SKM-1 (cell line): Measurements from ENCODE around the gene EPHA8.

ENCODE experiments used
- DNase-seq: peaks from one replicate; lab custom pipeline; 2025; ENCODE audit not compliant: unreplicated experiment; lab: John Stamatoyannopoulos, UW

EPHA8 gene

DNA sequence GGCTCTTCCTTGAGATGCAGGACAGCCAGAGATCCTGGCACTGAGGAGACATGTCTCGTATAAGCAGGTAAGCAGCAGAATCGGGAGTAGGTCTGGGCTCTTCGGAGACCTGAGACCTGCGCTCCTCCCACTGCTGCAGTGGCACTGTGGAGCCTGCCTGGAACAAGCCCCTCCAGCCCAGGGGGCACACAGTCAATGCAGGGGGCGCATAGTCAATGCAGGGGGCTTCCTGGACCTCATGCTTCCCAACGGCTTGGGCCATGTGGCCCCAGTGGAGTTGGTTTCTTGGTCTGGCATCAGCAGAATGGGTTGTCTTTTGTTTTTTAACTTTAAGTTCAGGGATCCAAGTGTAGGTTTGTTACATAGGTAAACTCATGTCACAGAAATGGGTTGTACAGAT is 27.9 kb upstream of the EPHA8 start:
- no peak for DNase-seq

GRCh38 chr1:22536506-22536905 is 26.8 kb upstream of the EPHA8 start:
- no peak for DNase-seq

DNA sequence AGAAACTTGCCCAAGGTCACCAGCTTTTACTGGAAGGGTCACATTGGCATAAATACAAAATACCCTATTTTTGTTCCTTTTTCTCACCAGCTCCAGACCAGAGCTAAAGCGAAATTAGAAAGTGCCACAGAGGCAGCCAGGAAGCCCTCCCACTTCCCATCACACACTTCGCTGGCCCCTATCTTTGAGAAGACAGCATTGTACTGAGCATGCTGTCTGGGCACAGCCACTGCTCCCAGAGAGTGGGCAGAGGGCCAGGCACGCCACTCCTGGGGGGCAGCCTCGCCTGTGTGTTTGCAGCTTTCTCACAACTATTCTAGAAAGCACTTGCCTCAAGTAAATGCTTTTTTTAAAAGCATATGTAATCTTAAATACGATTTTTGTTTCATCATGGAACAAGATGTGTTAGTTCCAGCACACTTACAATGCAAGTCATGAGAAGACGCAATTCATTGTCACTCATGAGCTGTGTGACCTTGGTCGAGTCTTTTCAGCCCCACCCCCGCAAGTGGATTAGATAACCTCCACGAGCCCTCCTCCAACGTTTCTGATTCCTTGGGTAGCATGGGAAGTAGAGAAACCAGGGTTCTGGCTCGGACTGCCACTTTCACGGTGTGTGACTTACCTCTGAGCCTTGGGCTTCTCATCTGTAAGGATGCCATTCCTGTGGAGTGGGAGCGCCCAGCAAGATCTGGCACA is 25.7 kb upstream of the EPHA8 start:
- no peak for DNase-seq

DNA sequence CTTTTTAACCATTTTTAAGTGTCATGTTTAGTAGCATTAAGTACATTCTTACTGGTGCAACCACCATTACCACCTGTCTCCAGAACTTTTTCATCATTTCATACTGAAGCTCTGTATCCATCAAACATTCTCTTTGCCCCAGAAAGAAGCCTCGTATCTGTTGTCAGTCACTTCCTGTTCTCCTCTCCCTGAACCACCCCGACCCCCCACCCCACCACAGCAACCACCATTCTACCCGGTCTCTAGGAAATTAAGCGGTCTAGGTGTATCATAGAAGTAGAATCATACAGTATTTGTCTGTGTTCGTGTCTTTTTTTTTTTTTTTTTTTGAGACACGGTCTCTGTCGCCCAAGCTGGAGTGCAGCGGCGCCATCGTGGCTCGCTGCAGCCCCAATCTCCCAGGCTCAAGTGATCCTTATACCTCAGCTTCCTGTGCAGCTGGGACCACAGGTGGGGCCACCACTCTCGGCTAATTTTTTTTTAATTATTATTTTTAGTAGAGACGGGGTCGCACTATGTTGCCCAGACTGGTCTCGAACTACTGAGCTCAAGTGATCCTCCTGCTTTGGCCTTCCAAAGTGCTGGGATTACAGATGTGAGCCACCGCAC is 23.7 kb upstream of the EPHA8 start:
- no peak for DNase-seq

DNA sequence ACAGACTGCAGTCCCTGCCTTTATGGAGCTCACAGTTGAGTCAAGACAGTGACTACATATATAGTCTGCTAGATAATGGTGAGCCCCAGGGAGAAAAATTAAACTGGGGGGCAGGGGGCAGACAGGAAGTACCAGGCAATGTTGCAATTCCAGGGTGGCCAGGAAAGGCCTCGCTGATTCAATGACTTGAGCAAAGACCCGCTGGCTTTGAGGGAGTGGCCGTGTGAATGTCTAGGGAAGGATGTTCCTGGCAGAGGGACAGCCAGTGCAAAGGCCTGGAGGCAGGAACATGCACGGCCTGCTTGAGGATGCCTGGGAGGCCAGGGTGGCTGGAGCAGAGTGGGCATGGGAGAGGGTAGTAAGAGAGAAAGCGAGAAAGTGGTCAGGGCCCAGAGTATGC is 23.0 kb upstream of the EPHA8 start:
- no peak for DNase-seq

- DNase-seq = no peak
Measured at GRCh38 chr1:22542886-22543285, 20.4 kb upstream of the EPHA8 start.

DNA sequence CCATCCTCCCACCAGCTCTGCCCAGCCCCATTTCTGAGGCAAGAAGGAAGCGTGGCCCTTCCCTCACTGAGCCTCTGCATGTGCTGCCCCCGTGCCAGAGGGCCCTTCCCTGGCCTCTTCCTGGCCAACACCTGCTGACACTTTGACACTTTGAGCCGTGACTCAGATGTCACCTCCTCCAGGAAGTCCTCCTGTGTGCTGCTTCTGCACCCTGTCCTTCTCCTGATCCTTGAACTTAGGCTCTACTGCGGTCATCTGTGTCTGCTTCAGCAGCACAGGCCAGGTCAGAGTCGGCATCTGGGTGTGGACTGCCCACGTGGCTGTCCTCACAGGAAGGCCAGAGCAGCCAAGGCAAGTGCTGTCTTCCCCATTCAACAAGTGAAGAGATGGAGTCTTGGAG is 19.6 kb upstream of the EPHA8 start:
- DNase-seq = no peak

DNA sequence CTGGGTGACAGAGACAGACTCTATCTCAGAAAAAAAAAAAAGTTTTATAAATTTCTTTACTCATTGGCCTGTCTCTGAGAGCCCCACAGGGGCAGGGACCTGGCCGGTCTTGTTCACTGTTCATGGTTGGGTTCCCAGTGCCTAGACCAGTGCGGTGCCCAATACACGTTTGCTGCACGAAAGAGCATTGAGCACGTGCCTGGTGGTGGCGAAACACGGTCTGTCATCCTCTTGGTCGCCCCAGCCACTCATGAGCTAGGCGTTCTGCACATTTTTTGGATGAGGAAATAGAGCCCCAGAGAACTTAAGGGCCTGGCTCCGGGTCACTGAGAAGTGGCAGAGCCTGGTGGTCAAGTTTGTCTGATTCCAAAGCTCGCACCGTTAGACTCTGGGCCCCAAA is 18.7 kb upstream of the EPHA8 start:
- DNase-seq = no peak

DNA sequence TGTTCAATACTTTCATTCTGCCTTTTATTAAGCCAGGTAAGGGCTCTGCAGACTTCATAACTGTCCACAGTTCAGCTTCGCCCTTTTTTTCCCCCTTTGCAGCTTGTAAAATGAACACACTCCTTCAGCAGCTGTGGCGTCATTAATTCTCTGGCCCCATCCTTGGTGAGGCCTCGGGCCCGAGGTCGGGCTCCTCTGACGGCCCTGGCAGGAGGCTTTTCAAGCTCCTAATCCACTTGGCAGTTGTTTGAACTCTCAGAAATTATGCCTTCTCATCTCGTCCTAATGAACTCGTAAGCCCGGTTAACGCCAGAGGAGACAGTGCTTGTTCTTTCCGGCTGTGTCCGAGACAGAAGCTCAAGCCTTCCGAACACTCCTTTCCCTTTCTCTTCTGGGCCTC is 18.1 kb upstream of the EPHA8 start:
- DNase-seq = no peak

- no peak for DNase-seq
Measured at GRCh38 chr1:22547186-22547817, 16.0 kb upstream of the EPHA8 start.

DNA sequence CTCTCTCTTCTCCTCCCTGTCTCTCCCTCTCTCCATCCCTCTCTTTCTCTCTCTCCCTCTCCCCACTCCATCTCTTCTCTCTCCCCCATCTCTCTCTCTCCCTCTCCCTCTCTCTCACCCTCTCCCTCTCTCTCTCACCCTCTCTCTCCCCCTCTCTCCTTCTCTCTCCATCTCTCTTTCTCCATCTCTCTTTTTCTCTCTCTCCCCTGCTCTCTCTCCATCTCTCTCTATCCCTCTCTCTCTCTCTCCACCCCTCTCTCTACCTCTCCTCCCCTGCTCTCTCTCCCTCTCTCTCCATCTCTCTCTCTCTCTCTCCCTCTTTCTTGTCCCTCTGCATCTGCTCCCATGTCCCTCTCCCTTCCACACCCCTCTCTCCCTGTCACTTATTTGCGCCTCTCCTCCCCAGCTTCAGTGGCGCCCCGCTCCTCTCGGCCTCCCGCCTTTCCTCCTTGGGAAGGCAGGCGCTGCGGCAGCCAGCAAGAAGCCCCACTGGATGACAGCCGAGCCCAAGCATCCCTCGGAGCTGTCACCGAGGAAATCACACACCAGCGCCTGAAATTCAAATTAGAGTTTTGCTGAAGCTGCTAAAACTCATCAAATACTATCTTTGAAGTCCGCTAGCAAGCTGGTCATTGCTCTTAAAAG is 15.3 kb upstream of the EPHA8 start:
- DNase-seq = no peak

DNA sequence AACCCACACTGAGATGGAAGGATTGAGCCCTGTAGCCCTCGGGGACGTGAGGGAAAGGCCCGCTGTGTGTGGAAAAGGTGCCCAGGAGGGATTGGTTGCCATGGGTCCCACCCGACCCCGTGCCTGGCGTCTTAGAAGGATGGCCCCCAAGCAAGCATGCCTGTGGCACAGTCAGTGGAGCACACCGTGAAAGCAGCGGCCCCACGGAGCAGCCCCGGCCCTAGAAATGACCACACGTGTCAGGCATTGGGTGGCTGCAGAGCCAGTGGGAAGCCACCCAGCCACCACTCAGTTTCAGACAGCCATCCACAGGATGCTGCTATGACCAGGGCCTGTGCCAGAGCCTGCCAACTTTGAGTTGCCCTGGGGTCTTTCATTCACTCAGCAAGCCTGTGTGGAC is 13.3 kb upstream of the EPHA8 start:
- DNase-seq = no peak

GRCh38 chr1:22551591-22551990 is 11.7 kb upstream of the EPHA8 start:
- no peak for DNase-seq

- no peak for DNase-seq
Measured at GRCh38 chr1:22552021-22552420, 11.3 kb upstream of the EPHA8 start.

DNA sequence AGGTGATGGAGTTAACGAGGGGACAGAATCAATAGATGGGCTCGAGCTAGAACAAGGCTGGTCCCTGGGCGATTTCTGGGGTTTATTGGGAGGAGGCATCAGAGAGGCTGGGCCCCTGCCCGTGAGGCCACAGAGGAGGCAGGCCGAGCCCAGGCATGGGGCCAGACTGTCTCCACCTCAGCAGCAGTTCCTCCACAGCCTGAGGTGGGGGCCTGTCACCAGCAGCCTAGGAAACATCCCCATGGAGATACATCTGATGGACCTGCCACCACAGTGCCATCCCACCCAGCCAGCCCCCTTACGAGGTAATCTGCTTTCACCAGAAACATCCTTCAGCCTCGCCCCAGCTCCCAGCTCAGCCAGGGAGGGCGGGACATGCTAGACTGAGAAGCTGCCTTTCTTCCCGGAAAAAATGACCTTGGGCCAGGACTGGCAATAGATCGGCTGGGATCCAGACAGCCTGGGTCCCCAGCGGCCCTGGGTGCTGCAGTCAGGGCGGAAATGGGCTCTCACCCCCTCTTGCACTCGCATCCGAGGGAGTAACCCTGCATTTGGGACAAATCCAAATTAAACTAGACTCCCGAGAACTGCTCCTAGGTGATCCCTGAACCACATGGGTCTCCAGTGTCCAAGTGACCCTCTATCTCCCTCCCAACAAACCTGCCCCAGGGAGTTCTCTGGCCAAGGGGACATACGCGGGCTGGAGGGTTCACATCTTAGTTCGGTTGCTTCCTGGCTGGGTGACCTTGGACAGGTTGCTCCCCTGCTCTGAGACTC is 10.0 kb upstream of the EPHA8 start:
- DNase-seq = no peak

- DNase-seq = no peak
Measured at GRCh38 chr1:22553991-22554522, 9.2 kb upstream of the EPHA8 start.

- no peak for DNase-seq
Measured at GRCh38 chr1:22555371-22555656, 8.0 kb upstream of the EPHA8 start.

DNA sequence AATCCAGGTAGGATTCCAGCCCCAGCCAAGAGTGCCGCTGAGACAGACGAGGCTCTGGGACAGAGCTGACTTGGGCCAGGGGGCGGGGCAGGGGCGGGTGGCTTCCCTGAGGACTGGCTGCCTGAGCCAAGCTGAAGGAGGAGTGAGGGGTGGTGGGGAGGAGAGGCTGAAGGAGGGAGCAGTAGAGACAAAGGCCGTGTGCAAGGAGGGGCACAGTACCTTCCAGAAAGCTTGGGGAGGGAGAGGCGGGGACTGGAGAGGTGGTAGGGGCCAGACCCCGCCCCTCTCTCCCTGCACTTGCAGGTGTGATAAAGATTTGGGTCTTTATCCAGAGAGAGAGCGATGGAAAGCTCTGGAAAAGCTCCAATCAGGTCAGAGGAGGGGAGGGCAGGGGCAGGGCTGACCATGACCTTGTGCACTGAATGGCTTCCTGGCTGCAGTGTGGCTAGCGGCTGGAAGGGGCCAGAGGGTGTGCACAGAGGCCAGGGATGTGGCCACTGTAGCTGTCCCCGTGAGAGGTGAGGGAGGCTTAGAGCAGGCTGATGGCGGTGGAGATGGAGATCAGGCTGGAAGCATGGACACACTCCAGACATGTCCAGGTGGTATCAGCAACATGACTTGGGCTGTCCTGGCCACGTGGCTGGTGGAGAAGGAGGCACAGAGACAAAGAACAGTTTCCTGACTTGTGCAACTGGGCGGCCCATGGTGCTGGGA is 6.7 kb upstream of the EPHA8 start:
- no peak for DNase-seq

DNA sequence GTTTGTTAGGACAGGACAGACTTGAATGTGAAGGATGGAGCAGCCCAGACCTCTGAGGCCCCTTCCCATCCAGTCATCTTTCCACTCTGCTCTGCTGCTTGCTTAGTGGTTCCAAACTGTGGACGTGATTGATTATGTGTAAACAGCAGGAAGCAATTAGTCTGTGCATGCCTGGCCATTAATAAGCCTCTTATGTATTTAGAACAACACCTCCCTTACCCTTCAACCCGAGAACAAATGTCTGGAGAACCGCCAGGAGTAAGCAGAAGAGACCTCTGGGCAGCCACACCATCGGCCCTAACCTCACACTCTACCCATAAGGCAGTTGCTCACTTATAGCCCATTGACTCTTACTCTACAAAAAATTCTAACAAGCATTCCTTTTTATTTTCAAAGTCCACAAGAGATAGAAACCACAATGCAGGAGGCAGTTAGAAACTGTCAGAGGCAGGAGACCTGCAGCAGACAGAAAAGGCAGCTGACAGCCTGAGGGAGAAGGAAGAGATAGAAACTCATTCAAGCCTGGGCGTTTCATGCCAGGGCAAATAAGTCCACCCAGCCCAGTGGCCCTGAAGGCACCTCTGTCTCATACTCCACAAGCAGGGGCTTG is 5.8 kb upstream of the EPHA8 start:
- no peak for DNase-seq
